OCI-LY3 (cell line): Measurements from ENCODE around the gene ZNF665.

Source experiments
- H2AFZ ChIP-seq: fragments of 200-600, 300-600 bp; shearing (Covaris generic); 2 replicates; pipeline ENCODE4 v1.6.0; 2014; ENCODE audit warnings: antibody characterized with exemption, low read depth, low read length
- H3K27ac ChIP-seq: fragments of 200-600, 300-600 bp; sonication (generic); 2 replicates; pipeline ENCODE4 v1.5.1; 2014; ENCODE audit warnings: mild to moderate bottlenecking, low read length, moderate library complexity, mixed read lengths
- H3K27me3 ChIP-seq: fragments of 200-600, 300-600 bp; sonication (generic); 2 replicates; pipeline ENCODE4 v1.6.1; 2014; ENCODE audit warnings: low read depth, low read length, mixed read lengths
- H3K36me3 ChIP-seq: fragments of 200-600, 300-600 bp; sonication (generic); replicated peaks from 2 replicates; pipeline ENCODE3; 2014; ENCODE audit warnings: low read depth, low read length, mixed read lengths
- H3K4me1 ChIP-seq: fragments of 300-600, 200-600 bp; sonication (generic); 2 replicates; pipeline ENCODE4 v1.6.1; 2014; ENCODE audit warnings: low read length, mixed read lengths
- H3K4me2 ChIP-seq: fragments of 200-600, 300-600 bp; sonication (generic); 2 replicates; pipeline ENCODE4 v1.6.1; 2014; ENCODE audit warnings: low read length, mixed read lengths
- H3K4me3 ChIP-seq: fragments of 300-600, 200-600 bp; sonication (generic); 2 replicates; pipeline ENCODE4 v1.5.1; 2014; ENCODE audit warnings: antibody characterized with exemption, mild to moderate bottlenecking, low read length, moderate library complexity
- H3K79me2 ChIP-seq: fragments of 300-600, 200-600 bp; shearing (Covaris generic); 2 replicates; pipeline ENCODE4 v1.6.1; 2014; ENCODE audit warnings: mild to moderate bottlenecking, low read length, mixed read lengths
- H3K9ac ChIP-seq: fragments of 300-600, 200-600 bp; shearing (Covaris generic); 2 replicates; pipeline ENCODE4 v1.6.0; 2014; ENCODE audit warnings: mild to moderate bottlenecking, low read length, moderate library complexity
- H3K9me3 ChIP-seq: fragments of 200-600, 300-600 bp; shearing (Covaris generic); 2 replicates; pipeline ENCODE4 v1.6.1; 2014; ENCODE audit warnings: low read length, mixed read lengths; ENCODE audit not compliant: insufficient read depth
- H4K20me1 ChIP-seq: fragments of 200-600, 300-600 bp; sonication (generic); 2 replicates; pipeline ENCODE4 v1.6.1; 2016; ENCODE audit warnings: low read length, mixed read lengths; ENCODE audit not compliant: insufficient read depth
- CTCF ChIP-seq: fragments of 200-600, 300-600 bp; sonication (generic); IDR thresholded peaks from 2 replicates; pipeline ENCODE4 v1.5.1; 2014; ENCODE audit warnings: antibody characterized with exemption, low read length, low read depth
- EZH2phosphoT487 ChIP-seq: fragments of 200-600 bp; shearing (Covaris generic); IDR thresholded peaks from 2 replicates; pipeline ENCODE4 v1.6.1; 2018; ENCODE audit warnings: antibody characterized with exemption, mixed run types, low read depth

The ZNF665 gene

GRCh38 chr19:53156850-53157249, 36.3 kb downstream of the ZNF665 start:
- no peaks in the 10 kb centered on the region for H3K27me3 ChIP-seq
- H3K36me3 ChIP-seq: no peaks in the 10 kb centered on the region
- H4K20me1 ChIP-seq: no peaks in the 10 kb centered on the region
- H3K4me3 ChIP-seq: no peak overlapping the region
- H2AFZ ChIP-seq: no peak overlapping the region
- no peaks in the 10 kb centered on the region for H3K79me2 ChIP-seq
- TF ChIP-seq CTCF (no peak), EZH2phosphoT487 (no peak)
- H3K4me1 ChIP-seq: no peaks in the 10 kb centered on the region
- no peak overlapping the region for H3K4me2 ChIP-seq
- no peak overlapping the region for H3K9ac ChIP-seq
- H3K27ac ChIP-seq: no peak overlapping the region
- no peaks in the 10 kb centered on the region for H3K9me3 ChIP-seq

GRCh38 chr19:53147645-53148044, 45.5 kb downstream of the ZNF665 start:
- TF ChIP-seq EZH2phosphoT487: no peak
- no peak for TF ChIP-seq CTCF
- no peaks in the 10 kb centered on the region for H4K20me1 ChIP-seq
- no peaks in the 10 kb centered on the region for H3K27me3 ChIP-seq
- H3K9ac ChIP-seq: no peak overlapping the region
- no peak overlapping the region for H3K27ac ChIP-seq
- H3K4me3 ChIP-seq: no peak overlapping the region
- H3K4me1 ChIP-seq: no peaks in the 10 kb centered on the region
- H3K9me3 ChIP-seq: peaks cover 4% of the 10 kb centered on the region; the same call in 1 of the 2 replicates
- H2AFZ ChIP-seq: no peak overlapping the region
- no peaks in the 10 kb centered on the region for H3K79me2 ChIP-seq
- no peak overlapping the region for H3K4me2 ChIP-seq
- H3K36me3 ChIP-seq: no peaks in the 10 kb centered on the region

- H3K79me2 ChIP-seq: no peaks in the 10 kb centered on the region
- H3K4me2 ChIP-seq: no peak overlapping the region
- H3K36me3 ChIP-seq: no peaks in the 10 kb centered on the region
- H3K27me3 ChIP-seq: no peaks in the 10 kb centered on the region
- no peaks in the 10 kb centered on the region for H3K4me1 ChIP-seq
- no peak overlapping the region for H3K4me3 ChIP-seq
- no peak overlapping the region for H2AFZ ChIP-seq
- H4K20me1 ChIP-seq: no peaks in the 10 kb centered on the region
- no peak for TF ChIP-seq EZH2phosphoT487
- no peak for TF ChIP-seq CTCF
- H3K9ac ChIP-seq: no peak overlapping the region
- H3K9me3 ChIP-seq: peaks cover 11% of the 10 kb centered on the region; the same call in 1 of the 2 replicates
- no peak overlapping the region for H3K27ac ChIP-seq
Observed at GRCh38 chr19:53140351-53140750, 52.8 kb downstream of the ZNF665 start.

- Histone ChIP-seq H3K4me2 (no peak overlapping the region), H3K9me3 (0 out of 2 replicates have a peak, but pooled peaks cover 3% of the 10 kb centered on the region), H3K4me1 (no peaks in the 10 kb centered on the region), H3K27ac (no peak overlapping the region), H3K9ac (no peak overlapping the region), H3K36me3 (no peaks in the 10 kb centered on the region), H3K79me2 (no peaks in the 10 kb centered on the region), H4K20me1 (no peaks in the 10 kb centered on the region), H3K4me3 (no peak overlapping the region), H2AFZ (no peak overlapping the region), H3K27me3 (no peaks in the 10 kb centered on the region)
- TF ChIP-seq EZH2phosphoT487 (no peak), CTCF (no peak)
Observed at GRCh38 chr19:53136432-53136831, 56.7 kb downstream of the ZNF665 start.
